Vagina (tissue), 2 donors: ENCODE results near the gene PLPP1. TPM values are rescaled to one million over a fixed set of nuclear protein-coding genes. Genes with fewer than 3 reads are reported as not detected.

ENCODE experiments used
- DNase-seq, 2 donors: peaks; one replicate each; pipeline ENCODE4 v3.0.0-alpha.2; 2017; ENCODE audit errors: extremely low spot score in 2 of 2
- H3K27ac ChIP-seq: fragments of 200-600 bp; sonication (generic); one replicate; pipeline ENCODE4 v1.5.1; 2019
- H3K27me3 ChIP-seq: fragments of 200-600 bp; sonication (generic); one replicate; pipeline ENCODE4 v1.5.1; 2019
- H3K36me3 ChIP-seq, 2 donors: fragments of 200-600 bp; sonication (generic); one replicate each; pipeline ENCODE4 v1.5.1; 2017 to 2019
- H3K4me1 ChIP-seq: fragments of 200-600 bp; sonication (generic); one replicate; pipeline ENCODE4 v1.5.1; 2019
- H3K4me3 ChIP-seq, 2 donors: fragments of 200-600 bp; sonication (generic); 1 replicate in 1 of 2; 2 replicates in 1 of 2; pipeline ENCODE4 v1.5.1; 2016 to 2019
- H3K9me3 ChIP-seq: fragments of 200-600 bp; sonication (generic); one replicate; pipeline ENCODE4 v1.5.1; 2019
- POLR2A ChIP-seq, 2 donors: fragments of 450-650 bp; IDR thresholded peaks; one replicate each; pipeline ENCODE4 v1.6.1; 2017; ENCODE audit warnings: antibody characterized with exemption in 2 of 2, mild to moderate bottlenecking in 2 of 2, moderate library complexity in 2 of 2
- POLR2AphosphoS5 ChIP-seq, 2 donors: sonication (generic); formaldehyde crosslinking; IDR thresholded peaks; one replicate each; pipeline ENCODE4 v1.9.0; 2017; ENCODE audit warnings: antibody characterized with exemption in 2 of 2, mild to moderate bottlenecking in 2 of 2, low read depth in 1 of 2; ENCODE audit not compliant: insufficient read depth in 1 of 2
- intact Hi-C: fragments of 100-400 bp; cut with DNase I; formaldehyde crosslinking; loops from one replicate; pipeline ENCODE4 v1.15.1; 2023
- total RNA-seq: library from RNA; depleted of rRNA; stranded (reverse); fragments of >200 nt; gene quantifications from one replicate; pipeline ENCODE4 v1.2.3, GENCODE V29; 2016
- TF ChIP-seq, protein P1 (sequence below), 3 experiments: fragments of 450-650 bp in 2 of 3; fragments of 200-600 bp in 1 of 3; sonication (generic) in 1 of 3; IDR thresholded peaks; one replicate each; pipeline ENCODE4 v1.5.1; 2017 to 2019; ENCODE audit warnings: antibody characterized with exemption in 3 of 3, mild to moderate bottlenecking in 2 of 3, moderate library complexity in 2 of 3

PLPP1 gene
- 283 TPM for total RNA-seq

DNA sequence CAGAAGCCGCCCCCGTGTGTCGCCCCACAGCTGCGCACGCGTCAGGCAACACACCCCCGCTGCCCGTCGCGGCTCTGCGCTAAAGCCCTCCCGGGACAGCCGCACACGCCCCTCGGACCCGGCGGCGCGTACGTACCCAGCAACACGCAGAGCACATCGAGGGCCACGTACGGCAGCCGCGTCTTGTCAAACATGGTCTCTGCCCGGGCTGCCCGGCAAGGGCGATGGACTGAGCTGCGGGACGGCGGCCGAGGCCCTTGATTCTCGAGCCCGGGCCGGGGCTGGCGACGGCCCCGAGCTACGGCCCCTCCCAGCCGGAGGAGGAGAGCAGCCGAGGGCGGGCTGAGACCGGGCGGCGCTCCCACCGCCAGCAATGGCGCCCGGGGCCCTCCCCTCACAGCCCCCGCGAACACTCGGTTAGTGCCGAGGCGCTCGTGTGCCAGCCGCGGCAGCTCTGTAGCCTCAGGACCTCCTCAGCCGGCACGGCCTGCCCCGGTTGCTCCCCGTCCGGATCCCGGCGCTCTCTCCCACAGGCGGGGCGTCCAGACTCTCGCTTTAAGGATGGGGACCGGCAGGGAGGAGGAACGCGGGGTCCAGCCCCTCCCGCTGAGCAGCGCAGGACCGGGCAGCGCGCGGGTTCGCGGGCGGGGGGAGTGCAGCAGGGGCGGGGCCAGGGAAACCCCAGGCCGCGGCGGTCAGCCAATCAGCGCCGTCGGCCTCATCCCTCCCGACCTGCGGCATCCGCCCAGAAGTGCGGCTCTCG lies at the start of gene PLPP1:
TSS of gene PLPP1 (minus strand) at position 529 of the 763 bp plus-strand sequence. CDS start at position 194, 335 bp downstream.
- peak in 1 of 2 donors; percentile 96 for DNase-seq
- intact Hi-C loops, result loop anchor here (2.0 kb wide), 1 partner anchor 66 kb away; no protein-coding TSS in a partner anchor
- no peaks in the 10 kb centered on the region for H3K9me3 ChIP-seq
- peaks cover 0 to 3% of the 10 kb centered on the region in 2 donors for H3K36me3 ChIP-seq
- H3K4me1 ChIP-seq, result peaks cover 34% of the 10 kb centered on the region
- peak; percentile 40 to 81 for TF ChIP-seq POLR2A (IDR thresholded peaks at IDR 0.05)
- TF ChIP-seq POLR2AphosphoS5 (IDR thresholded peaks at IDR 0.05; ENCODE audit: insufficient read depth in 1 of 2, low read depth in 1 of 2), result peak; percentile 42 to 96
- TF ChIP-seq, protein P1, sequence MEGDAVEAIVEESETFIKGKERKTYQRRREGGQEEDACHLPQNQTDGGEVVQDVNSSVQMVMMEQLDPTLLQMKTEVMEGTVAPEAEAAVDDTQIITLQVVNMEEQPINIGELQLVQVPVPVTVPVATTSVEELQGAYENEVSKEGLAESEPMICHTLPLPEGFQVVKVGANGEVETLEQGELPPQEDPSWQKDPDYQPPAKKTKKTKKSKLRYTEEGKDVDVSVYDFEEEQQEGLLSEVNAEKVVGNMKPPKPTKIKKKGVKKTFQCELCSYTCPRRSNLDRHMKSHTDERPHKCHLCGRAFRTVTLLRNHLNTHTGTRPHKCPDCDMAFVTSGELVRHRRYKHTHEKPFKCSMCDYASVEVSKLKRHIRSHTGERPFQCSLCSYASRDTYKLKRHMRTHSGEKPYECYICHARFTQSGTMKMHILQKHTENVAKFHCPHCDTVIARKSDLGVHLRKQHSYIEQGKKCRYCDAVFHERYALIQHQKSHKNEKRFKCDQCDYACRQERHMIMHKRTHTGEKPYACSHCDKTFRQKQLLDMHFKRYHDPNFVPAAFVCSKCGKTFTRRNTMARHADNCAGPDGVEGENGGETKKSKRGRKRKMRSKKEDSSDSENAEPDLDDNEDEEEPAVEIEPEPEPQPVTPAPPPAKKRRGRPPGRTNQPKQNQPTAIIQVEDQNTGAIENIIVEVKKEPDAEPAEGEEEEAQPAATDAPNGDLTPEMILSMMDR (IDR thresholded peaks at IDR 0.05), result no peak
- H3K27ac ChIP-seq, result peak within 1 kb of the TSS; percentile 95
- H3K4me3 ChIP-seq, result peak within 1 kb of the TSS; percentile 72 to 94
- H3K27me3 ChIP-seq, result no peaks in the 10 kb centered on the region

- Histone ChIP-seq H3K36me3 (no peaks in the 10 kb centered on the region), H3K4me1 (no peaks in the 10 kb centered on the region), H3K4me3 (no peak overlapping the region), H3K27me3 (no peaks in the 10 kb centered on the region), H3K27ac (no peak overlapping the region), H3K9me3 (no peaks in the 10 kb centered on the region)
- TF ChIP-seq POLR2AphosphoS5 (IDR thresholded peaks at IDR 0.05; ENCODE audit: insufficient read depth in 1 of 2, low read depth in 1 of 2) (no peak), POLR2A (IDR thresholded peaks at IDR 0.05) (no peak)
- TF ChIP-seq, protein P1 (IDR thresholded peaks at IDR 0.05), result no peak
- intact Hi-C loops, result no loop called here
- no peak for DNase-seq
Observed at GRCh38 chr5:55583578-55583977, 48.8 kb upstream of the PLPP1 start.

- no peak for DNase-seq
- no peaks in the 10 kb centered on the region for H3K36me3 ChIP-seq
- H3K4me3 ChIP-seq, result no peak overlapping the region
- no peaks in the 10 kb centered on the region for H3K27me3 ChIP-seq
- H3K4me1 ChIP-seq, result peaks cover 8% of the 10 kb centered on the region
- no peak for TF ChIP-seq POLR2A (IDR thresholded peaks at IDR 0.05)
- no peak for TF ChIP-seq POLR2AphosphoS5 (IDR thresholded peaks at IDR 0.05; ENCODE audit: insufficient read depth in 1 of 2, low read depth in 1 of 2)
- TF ChIP-seq, protein P1 (IDR thresholded peaks at IDR 0.05), result no peak
- no peaks in the 10 kb centered on the region for H3K9me3 ChIP-seq
- intact Hi-C loops, result no loop called here
- no peak overlapping the region for H3K27ac ChIP-seq
Observed at GRCh38 chr5:55582256-55582655, 47.5 kb upstream of the PLPP1 start.

DNA sequence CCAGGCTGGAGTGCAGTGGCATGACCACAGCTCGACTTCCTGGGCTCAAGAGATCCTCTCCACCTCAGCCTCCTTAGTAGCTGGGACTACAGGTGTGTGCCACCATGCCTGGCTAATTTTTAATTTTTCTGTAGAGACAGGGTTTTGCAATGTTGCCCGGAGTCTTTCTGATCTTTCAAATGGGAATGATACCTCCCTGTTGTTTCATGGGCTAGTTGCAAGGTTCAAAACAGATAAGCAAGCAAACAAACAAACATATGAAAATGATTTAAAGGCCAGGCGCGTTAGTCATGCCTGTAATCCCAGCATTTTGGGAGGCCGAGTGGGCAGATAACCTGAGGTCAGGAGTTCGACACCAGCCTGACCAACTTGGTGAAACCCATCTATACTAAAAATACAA lies 45.3 kb upstream of the PLPP1 start:
- Histone ChIP-seq H3K36me3 (no peaks in the 10 kb centered on the region), H3K27ac (no peak overlapping the region), H3K4me3 (no peak overlapping the region), H3K9me3 (no peaks in the 10 kb centered on the region), H3K27me3 (no peaks in the 10 kb centered on the region), H3K4me1 (peaks cover 25% of the 10 kb centered on the region)
- intact Hi-C loops, result no loop called here
- DNase-seq, result no peak
- TF ChIP-seq POLR2A (IDR thresholded peaks at IDR 0.05) (no peak), POLR2AphosphoS5 (IDR thresholded peaks at IDR 0.05; ENCODE audit: insufficient read depth in 1 of 2, low read depth in 1 of 2) (no peak)
- TF ChIP-seq, protein P1 (IDR thresholded peaks at IDR 0.05), result no peak

GRCh38 chr5:55578771-55579170 lies 44.0 kb upstream of the PLPP1 start:
- Histone ChIP-seq H3K27ac (no peak overlapping the region), H3K27me3 (no peaks in the 10 kb centered on the region), H3K36me3 (no peaks in the 10 kb centered on the region), H3K4me1 (peaks cover 25% of the 10 kb centered on the region), H3K4me3 (no peak overlapping the region), H3K9me3 (no peaks in the 10 kb centered on the region)
- intact Hi-C loops, result no loop called here
- peak in 1 of 2 donors; percentile 54 for DNase-seq
- TF ChIP-seq POLR2AphosphoS5 (IDR thresholded peaks at IDR 0.05; ENCODE audit: insufficient read depth in 1 of 2, low read depth in 1 of 2) (no peak), POLR2A (IDR thresholded peaks at IDR 0.05) (no peak)
- TF ChIP-seq, protein P1 (IDR thresholded peaks at IDR 0.05), result no peak
